GM19238 (cell line): ENCODE measurements around the gene ARL3.
"Not testable (repeated sequence)": the region's sequence is repeated elsewhere in the genome, so short reads cannot be mapped to it uniquely, and the experiment has no call there.

Experiments
- DNase-seq: peaks from one replicate; pipeline ENCODE4 v3.0.0; 2011; ENCODE audit warnings: low spot score; ENCODE audit not compliant: insufficient read length

The ARL3 gene

DNA sequence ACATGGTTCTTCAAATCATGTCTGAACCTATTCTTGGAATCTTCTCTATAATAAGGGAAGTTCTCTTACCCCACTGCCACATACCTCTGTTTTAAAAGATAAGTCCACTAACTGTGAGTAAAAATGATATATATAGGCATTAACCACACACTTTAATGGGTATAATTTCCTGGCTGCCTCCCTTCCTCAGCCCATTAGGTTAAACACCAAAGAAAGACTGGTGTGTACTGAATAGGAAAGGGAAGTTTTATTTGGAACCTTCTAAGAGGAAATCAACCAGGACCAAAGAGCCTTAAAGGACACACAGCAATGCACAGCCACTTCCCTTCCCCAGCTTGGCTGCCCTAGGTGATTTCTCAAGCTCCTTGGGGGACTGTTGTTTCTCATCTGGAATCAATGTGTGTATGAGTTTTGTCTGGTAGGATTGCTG is 24.5 kb upstream of the ARL3 start:
- no peak for DNase-seq

GRCh38 chr10:102735065-102735562 is 20.9 kb upstream of the ARL3 start:
- DNase-seq = no peak

DNA sequence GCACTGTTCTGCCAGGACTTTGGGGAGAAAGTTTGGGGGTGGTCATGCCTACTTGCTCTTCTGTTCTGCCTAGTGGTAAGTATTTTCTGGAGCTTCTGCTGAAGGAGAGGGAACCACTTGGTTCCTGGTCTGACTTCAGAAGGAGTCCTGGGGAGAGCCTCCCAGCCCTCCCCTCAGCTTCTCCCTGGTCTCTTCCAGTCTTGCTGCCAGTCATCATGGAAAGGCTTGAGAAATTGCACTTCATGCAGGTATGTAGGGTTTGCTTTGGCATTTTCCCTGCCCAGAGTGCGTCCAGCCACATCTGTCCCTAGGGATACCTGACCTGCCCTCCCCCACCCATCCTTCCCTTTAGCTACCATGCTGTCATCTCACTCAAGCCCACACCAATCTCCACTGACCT is 18.5 kb upstream of the ARL3 start:
- DNase-seq = no peak

- no peak for DNase-seq
Observed at GRCh38 chr10:102731222-102731800, 17.1 kb upstream of the ARL3 start.

GRCh38 chr10:102729029-102730026 is 15.1 kb upstream of the ARL3 start:
- peak; percentile 54 for DNase-seq

- DNase-seq = no peak
Observed at GRCh38 chr10:102727037-102727818, 13.0 kb upstream of the ARL3 start.

- DNase-seq = no peak
Observed at GRCh38 chr10:102726274-102726673, 12.1 kb upstream of the ARL3 start.

GRCh38 chr10:102723989-102724388 is 9.8 kb upstream of the ARL3 start:
- DNase-seq = no peak

GRCh38 chr10:102721954-102722353 is 7.8 kb upstream of the ARL3 start:
- no peak for DNase-seq

DNA sequence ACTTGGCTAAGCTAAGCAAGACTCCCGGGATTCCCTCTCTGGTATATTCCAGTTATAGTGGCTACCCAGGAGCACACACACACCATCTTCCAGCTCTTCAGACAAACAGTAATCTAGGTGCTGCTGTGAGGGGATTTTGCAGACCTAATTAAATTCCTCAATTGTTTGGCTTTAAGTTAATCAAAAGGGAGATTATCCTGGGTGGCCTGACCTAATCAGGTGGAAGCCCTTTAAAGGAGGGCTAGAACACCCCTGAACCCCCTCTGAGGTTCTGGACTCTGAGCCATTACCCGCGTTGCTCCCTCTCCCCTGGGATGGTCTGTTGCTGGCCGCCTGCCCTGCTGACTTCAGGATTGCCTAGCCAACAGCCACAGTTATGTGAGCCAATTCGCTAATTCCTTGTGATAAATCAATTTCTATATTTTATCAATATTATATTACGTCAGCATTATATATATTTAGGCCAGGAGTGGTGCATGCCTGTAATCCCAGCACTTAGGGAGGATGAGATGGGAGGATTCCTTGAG is 6.6 kb upstream of the ARL3 start:
- DNase-seq = no peak

DNA sequence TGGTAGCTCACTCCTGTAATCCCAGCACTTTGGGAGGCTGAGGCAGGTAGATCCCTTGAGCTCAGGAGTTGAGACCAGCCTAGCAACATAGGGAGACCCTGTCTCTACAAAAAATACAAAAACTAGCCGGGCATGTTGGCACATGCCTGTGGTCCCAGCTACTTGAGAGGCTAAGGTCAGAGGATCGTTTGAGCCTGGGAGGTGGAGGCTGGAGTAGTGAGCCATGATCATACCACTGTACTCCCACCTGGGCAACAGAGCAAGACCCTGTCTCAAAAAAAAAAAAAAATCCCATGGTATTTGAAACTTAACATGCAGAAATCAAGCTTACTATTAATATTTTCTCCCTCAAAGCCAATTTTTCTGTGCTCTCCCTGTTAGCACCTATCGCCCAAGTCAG is 6.1 kb upstream of the ARL3 start:
- DNase-seq = no peak

DNA sequence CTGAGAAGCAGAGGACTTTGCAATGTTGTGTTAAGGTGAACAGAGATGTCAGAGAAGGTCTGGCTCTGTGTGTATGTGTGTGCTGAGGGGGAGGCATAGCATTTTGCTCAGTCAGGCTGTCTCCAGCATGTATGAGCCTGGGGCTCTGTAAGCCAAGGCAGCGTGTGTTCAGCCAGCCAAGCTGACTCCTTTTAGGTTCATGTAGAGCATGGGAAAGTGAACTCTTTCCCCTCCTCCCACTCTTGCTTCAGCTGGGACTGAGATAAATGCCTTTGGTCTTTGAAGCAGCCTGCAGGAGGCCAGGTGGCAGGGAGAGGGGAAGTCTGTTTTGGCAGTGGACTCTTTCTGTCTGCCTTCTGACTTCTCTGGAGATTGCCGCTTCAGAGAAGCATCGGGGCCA is 4.0 kb upstream of the ARL3 start:
- no peak for DNase-seq

DNA sequence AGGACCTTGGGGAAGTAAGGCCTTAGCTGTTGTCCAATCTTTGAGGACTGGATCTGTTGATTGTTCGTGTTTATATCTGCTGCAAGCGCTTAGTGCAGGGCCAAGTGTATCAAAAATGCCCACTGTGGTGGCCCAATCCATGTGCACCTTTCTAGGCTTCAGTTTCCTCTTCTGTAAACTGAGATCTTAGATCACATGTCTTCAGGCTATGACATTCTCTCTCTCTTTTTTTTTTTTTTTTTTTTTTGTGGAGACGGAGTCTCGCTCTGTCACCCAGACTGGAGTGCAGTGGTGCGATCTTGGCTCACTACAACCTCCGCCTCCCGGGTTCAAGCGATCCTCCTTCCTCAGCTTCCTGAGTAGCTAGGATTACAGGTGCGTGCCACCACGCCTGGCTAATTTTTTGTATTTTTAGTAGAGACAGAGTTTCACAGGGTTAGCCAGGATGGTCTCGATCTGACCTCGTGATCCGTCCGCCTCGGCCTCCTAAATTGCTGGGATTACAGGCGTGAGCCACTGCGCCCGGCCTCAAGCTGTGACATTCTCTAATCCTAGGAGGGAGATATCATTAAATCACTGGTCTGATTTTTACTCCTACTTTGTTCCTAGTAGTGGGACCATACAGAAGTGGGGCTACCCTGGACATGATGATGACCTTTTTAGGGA is 2.8 kb upstream of the ARL3 start:
- not testable (repeated sequence) for DNase-seq

DNA sequence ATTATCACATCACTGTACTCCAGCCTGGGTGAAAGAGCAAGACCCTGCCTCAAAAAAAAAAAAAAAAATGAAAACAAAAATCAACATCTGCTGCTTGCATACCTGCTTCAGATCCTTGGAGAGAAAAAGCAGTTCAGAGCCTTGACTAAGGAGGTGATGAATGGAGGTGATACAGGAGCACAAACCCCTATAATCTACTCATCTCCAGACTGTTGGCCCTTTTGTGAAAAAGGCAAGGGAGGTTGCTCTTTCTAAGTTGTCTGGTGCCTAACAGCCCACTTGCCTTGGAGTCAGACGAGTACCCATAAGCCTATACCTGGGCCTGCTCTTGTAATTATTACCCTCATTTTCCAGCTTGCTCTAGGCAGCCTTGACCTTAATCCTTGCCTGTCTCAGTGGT is 1.7 kb upstream of the ARL3 start:
- no peak for DNase-seq

DNA sequence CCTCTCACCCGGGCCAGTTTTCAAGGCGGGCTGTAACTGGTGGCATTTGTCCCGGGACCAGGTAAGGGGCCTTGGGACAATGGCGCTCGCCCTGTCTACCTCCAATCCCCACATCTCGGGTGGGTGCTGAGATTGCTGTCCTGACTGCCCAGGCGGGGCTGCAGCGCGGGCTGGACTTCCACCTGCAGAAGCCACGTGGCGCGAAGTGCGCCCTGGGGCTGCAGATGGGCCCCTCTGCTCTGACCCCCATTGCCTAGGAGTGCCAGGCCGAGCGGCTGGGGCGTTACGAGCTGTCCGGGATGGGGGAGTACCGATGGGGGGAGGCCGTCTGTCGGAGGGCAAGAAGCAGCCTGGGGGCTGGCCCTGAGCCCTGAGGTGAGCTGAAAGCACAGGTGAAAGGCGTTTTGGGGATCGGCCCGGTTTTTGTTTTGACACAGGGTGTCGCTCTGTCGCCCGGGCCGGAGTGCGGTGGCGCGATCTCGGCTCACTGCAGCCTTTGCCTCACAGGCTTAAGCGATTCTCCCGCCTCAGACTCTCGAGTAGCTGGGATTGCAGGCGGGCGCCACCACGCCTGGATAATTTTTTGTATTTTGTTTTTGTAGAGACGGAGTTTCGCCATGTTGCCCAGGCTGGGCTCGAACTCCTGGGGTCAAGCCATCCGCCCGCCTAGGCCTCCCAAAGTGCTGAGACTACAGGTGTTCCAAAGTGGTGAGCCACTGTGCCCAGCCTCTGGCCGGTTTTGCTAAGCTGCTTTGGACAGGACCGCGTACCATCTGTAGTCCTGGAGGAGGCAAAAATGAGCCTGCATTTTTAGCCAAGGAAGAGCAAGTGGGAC is 641 bp upstream of the ARL3 start, which contains the start of gene SFXN2:
Gene SFXN2, plus strand, starts transcription at position 16 of the 835 bp plus-strand sequence. CDS start 12,001 bp downstream, outside the sequence.
- peak; percentile 28 for DNase-seq

GRCh38 chr10:102713539-102713813 is 721 bp downstream of the ARL3 start:
- DNase-seq = no peak

GRCh38 chr10:102712843-102713538 is 1.2 kb downstream of the ARL3 start:
- no peak for DNase-seq

DNA sequence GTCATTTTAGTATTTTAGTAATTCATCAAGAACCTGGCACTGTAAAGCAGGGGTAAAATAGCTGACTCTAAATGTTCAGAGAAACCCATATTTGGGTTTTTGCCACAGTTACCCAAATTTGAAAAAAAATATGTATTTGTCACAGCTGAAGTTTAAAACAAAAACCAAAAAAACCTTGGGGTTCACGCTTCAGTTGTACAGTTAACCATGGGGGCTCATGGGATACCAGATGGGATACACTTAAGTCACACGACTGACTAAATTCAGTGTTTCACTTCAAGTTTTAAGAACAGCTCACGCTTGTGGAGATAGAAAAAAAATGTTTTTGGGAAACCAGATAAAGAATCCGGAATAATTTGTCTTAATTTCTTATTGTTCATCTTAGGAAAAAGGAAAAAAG is 2.1 kb downstream of the ARL3 start:
- DNase-seq = no peak

DNA sequence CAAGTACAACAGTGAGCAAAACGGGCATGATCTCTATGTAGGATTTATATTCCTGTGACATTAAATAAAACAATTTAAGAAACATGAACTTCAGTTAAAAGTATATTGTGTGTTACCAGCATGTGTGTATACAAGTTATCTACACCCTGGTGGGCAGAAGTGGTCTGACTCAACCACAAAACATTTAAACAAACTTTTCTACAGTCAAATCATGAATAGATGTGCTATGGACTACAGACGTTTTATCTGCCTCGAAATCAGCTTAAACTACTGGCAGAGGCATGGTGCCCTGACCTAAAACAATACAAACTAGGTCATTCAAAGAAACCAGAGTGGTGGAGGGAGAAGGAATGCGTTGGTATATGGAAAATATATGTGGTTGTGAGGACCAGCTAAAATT is 3.6 kb downstream of the ARL3 start:
- DNase-seq = no peak

- no peak for DNase-seq
Observed at GRCh38 chr10:102705531-102705930, 8.7 kb downstream of the ARL3 start.
